K562 (cell line): Measurements from ENCODE around the gene TBXAS1. TPM values are rescaled to one million over a fixed set of nuclear protein-coding genes. Genes with fewer than 3 reads are reported as not detected.
"Not testable (repeated sequence)": the region's sequence is repeated elsewhere in the genome, so short reads cannot be mapped to it uniquely, and the experiment has no call there.

ENCODE experiments used
- ATAC-seq: fragments of 200-7000 bp; cut with Tn5 transposase; 3 replicates; pipeline ENCODE4 v1.9.1; 2020; ENCODE audit warnings: moderate library complexity
- BruUV-seq: library from RNA; stranded (reverse); fragments of 400-500 nt; replicated peaks from 2 replicates; lab custom pipeline; 2021; lab: Mats Ljungman, UMichigan
- CTCF ChIA-PET: fragments of 300-600 bp; formaldehyde crosslinking; extraction: SDS; loops from one replicate; lab custom pipeline; 2021; ENCODE audit warnings: low intra/inter-chr PET ratio; lab: Yijun Ruan, JAX
- POLR2A ChIA-PET: fragments of 300-600, 350-650 bp; sonication (Branson Sonifier 250); formaldehyde crosslinking; extraction: SDS; loops from one replicate; lab custom pipeline; 2021; ENCODE audit warnings: antibody characterized with exemption, inconsistent platforms; lab: Yijun Ruan, JAX
- DNase-seq, 4 experiments: peaks; one replicate each; pipeline versions ENCODE4 v3.0.0 to v3.0.0-alpha.2; 2011 to 2018; ENCODE audit warnings: low spot score in 3 of 4, mixed read lengths in 3 of 4; ENCODE audit errors: extremely low read depth in 1 of 4
- FAIRE-seq: peaks from 2 replicates; lab custom pipeline; 2011; peaks lifted over from hg19 to GRCh38; lab: Jason Lieb, UNC
- H2AFZ ChIP-seq: 2 replicates; pipeline ENCODE4 v1.6.0; 2011; ENCODE audit warnings: low read depth, low read length, control low read depth, inconsistent platforms
- H3K27ac ChIP-seq: fragments of 200-600 bp; 3 replicates; pipeline ENCODE4 v1.8.0; 2011; ENCODE audit warnings: low read depth, mild to moderate bottlenecking, control low read depth, inconsistent platforms, low read length, moderate library complexity, mixed read lengths; ENCODE audit errors: extremely low read depth
- H3K27me3 ChIP-seq, 2 experiments: fragments of 300-600 bp in 1 of 2; 2 replicates in 1 of 2; 3 replicates in 1 of 2; pipeline versions ENCODE4 v1.6.0 to v1.8.0; 2011; ENCODE audit warnings: inconsistent platforms in 2 of 2, low read length in 2 of 2, mild to moderate bottlenecking in 1 of 2, mixed read lengths in 1 of 2, moderate library complexity in 1 of 2; ENCODE audit not compliant: control insufficient read depth in 2 of 2, insufficient read depth in 2 of 2
- H3K36me3 ChIP-seq: fragments of 300-600 bp; 3 replicates; pipeline ENCODE4 v1.8.0; 2011; ENCODE audit warnings: mild to moderate bottlenecking, low read length, inconsistent platforms; ENCODE audit not compliant: control insufficient read depth, insufficient read depth
- H3K4me1 ChIP-seq, 2 experiments: fragments of 200-600 bp in 1 of 2; replicated peaks in 1 of 2; 2 replicates in 1 of 2; 3 replicates in 1 of 2; pipeline versions ENCODE4 v1.5.1 to v1.8.0; 2011; ENCODE audit warnings: inconsistent platforms in 2 of 2, low read length in 2 of 2, mild to moderate bottlenecking in 1 of 2, mixed read lengths in 1 of 2, moderate library complexity in 1 of 2; ENCODE audit not compliant: control insufficient read depth in 2 of 2, insufficient read depth in 2 of 2
- H3K4me2 ChIP-seq: 2 replicates; pipeline ENCODE4 v1.6.1; 2011; ENCODE audit warnings: low read length, control low read depth, inconsistent platforms, mixed read lengths; ENCODE audit not compliant: insufficient read depth
- H3K4me3 ChIP-seq: fragments of 200-600 bp; sonication (generic), shearing (Covaris generic); 2 replicates; pipeline ENCODE4 v1.5.1; 2016; ENCODE audit warnings: control low read depth, inconsistent platforms
- H3K79me2 ChIP-seq: fragments of 200-600 bp; 3 replicates; pipeline ENCODE4 v1.8.0; 2011; ENCODE audit warnings: low read length, inconsistent platforms; ENCODE audit not compliant: control insufficient read depth, insufficient read depth
- H3K9ac ChIP-seq, 2 experiments: 2 replicates each; pipeline versions ENCODE4 v1.6.0 to v1.6.1; 2011; ENCODE audit warnings: low read depth in 2 of 2, low read length in 2 of 2, control low read depth in 1 of 2, inconsistent platforms in 1 of 2, mild to moderate bottlenecking in 1 of 2, mixed read lengths in 1 of 2; ENCODE audit not compliant: insufficient read depth in 1 of 2
- H3K9me1 ChIP-seq: one replicate; pipeline ENCODE4 v1.6.0; 2011; ENCODE audit warnings: inconsistent platforms, mild to moderate bottlenecking, low read length, moderate library complexity; ENCODE audit not compliant: control insufficient read depth, insufficient read depth
- H3K9me3 ChIP-seq: replicated peaks from 2 replicates; pipeline ENCODE4 v1.5.1; 2011; ENCODE audit warnings: low read depth, low read length, inconsistent platforms; ENCODE audit not compliant: control insufficient read depth, insufficient read depth
- H4K20me1 ChIP-seq: replicated peaks from 2 replicates; pipeline ENCODE4 v1.6.1; 2011; ENCODE audit warnings: low read length, inconsistent platforms, mixed read lengths; ENCODE audit not compliant: control insufficient read depth, insufficient read depth
- FOXA3 ChIP-seq, 2 experiments: fragments of 450-650 bp in 1 of 2; sonication (generic) in 1 of 2; formaldehyde crosslinking; IDR thresholded peaks in 1 of 2; conservative IDR thresholded peaks in 1 of 2; 2 replicates each; pipeline versions ENCODE4 v1.4.0 to v1.8.0; 2020 to 2022; ENCODE audit warnings: mild to moderate bottlenecking in 2 of 2, missing genetic modification reagents in 1 of 2
- HDAC3 ChIP-seq: fragments of 450-650 bp; IDR thresholded peaks from 2 replicates; pipeline ENCODE4 v1.6.1; 2018; ENCODE audit warnings: borderline replicate concordance, mild to moderate bottlenecking, moderate library complexity; ENCODE audit not compliant: partially characterized antibody
- RBM15 ChIP-seq: fragments of 200-400 bp; formaldehyde crosslinking; IDR thresholded peaks from 2 replicates; pipeline ENCODE4 v1.6.1; 2018; ENCODE audit warnings: mild to moderate bottlenecking, low read length, moderate library complexity; ENCODE audit not compliant: insufficient read depth
- TEAD2 ChIP-seq: fragments of 450-650 bp; IDR thresholded peaks from 2 replicates; pipeline ENCODE4 v1.6.1; 2016; ENCODE audit warnings: missing genetic modification characterization, control low read depth, missing compliant biosample characterization
- ZNF146 ChIP-seq: IDR thresholded peaks from one replicate; pipeline ENCODE4 v1.6.1; 2018; ENCODE audit warnings: missing compliant biosample characterization; ENCODE audit not compliant: unreplicated experiment
- WGBS: fragments of 100-300 bp; shearing (Covaris generic); methylation state at CpG from one replicate; pipeline ENCODE4 v1.1.6; 2016; ENCODE audit warnings: low coverage, mixed read lengths; ENCODE audit not compliant: insufficient coverage; ENCODE audit errors: missing lambda C conversion rate; 5-methylcytosine and 5-hydroxymethylcytosine counted together
- in situ Hi-C: fragments of 300-500 bp; cut with MboI; formaldehyde crosslinking; loops from 4 replicates; pipeline ENCODE4 v1.15.0; 2018; ENCODE audit warnings: inconsistent platforms, mixed read lengths
- intact Hi-C: fragments of 100-400 bp; cut with micrococcal nuclease; formaldehyde crosslinking; loops from 2 replicates; pipeline ENCODE4 v1.14.2; 2022
- polyA plus RNA-seq, 8 experiments: library from polyadenylated mRNA; depleted of rRNA in 4 of 8; stranded (reverse) in 5 of 8; unstranded in 3 of 8; fragments of >200 nt; fragmentation: Nextera tagmentation in 2 of 8; fragmentation: Illumina TruSeq in 1 of 8; extraction: Ambion mirVana in 2 of 8; extraction: Trizol in 1 of 8; gene quantifications; 2 replicates each; pipeline versions ENCODE4 v1.2.1 to v1.2.3, GENCODE V29; 2011 to 2014; ENCODE audit warnings: inconsistent platforms in 1 of 8, missing spikeins in 1 of 8
- total RNA-seq, 7 experiments: library from RNA; depleted of rRNA in 6 of 7; stranded (reverse); fragments of >200 nt in 6 of 7; fragmentation: Illumina TruSeq in 2 of 7; extraction: Trizol in 2 of 7; gene quantifications; 2 replicates each; pipeline versions ENCODE4 v1.2.1 to v1.2.3, GENCODE V29; 2011 to 2021; ENCODE audit warnings: low replicate concordance in 1 of 7
- TF ChIP-seq, protein P1 (sequence below): sonication (generic); formaldehyde crosslinking; IDR thresholded peaks from 2 replicates; pipeline ENCODE4 v1.9.0; 2022; ENCODE audit warnings: mild to moderate bottlenecking, missing genetic modification reagents

Gene TBXAS1
- total and polyA plus RNA-seq, 9 of the 15 experiments (the other 6 are each of a cell fraction or from before 2014, with no cell fraction given): 1.1 to 8.3 (median 1.9) TPM

DNA sequence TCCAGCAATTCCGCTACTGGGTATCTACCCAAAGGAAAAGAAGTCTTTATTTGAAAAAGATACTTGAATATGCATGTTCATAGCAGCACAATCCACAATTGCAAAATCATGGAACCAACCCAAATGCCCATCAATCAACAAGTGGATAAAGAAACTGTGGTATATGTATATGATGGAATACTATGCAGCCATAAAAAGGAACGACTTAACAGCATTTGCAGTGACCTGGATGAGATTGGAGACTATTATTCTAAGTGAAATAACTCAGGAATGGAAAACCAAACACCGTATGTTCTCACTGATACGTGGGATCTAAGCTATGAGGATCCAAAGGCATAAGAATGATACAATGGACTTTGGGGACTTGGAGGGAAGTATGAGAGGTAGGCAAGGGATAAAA, 8.2 kb downstream of the TBXAS1 start:
- H3K79me2 ChIP-seq, CTCF ChIA-PET, BruUV-seq, DNase-seq, H3K36me3 ChIP-seq, H3K4me3 ChIP-seq, ATAC-seq, H3K27ac ChIP-seq, H3K9me3 ChIP-seq, FAIRE-seq, H2AFZ ChIP-seq, H4K20me1 ChIP-seq, H3K9me1 ChIP-seq, H3K4me1 ChIP-seq, H3K4me2 ChIP-seq, H3K9ac ChIP-seq, intact Hi-C loops, in situ Hi-C loops: not testable (repeated sequence)
- peak; percentile 85 for TF ChIP-seq ZNF146
- H3K27me3 ChIP-seq: peaks cover 0 to 15% of the 10 kb centered on the region in 2 experiments; a peak in 2 of 5 replicates
- WGBS: 17% methylated on average over 4 of the region's 4 CpGs
- POLR2A ChIA-PET: interaction anchor here (0.6 kb wide), 1 partner anchor 18 kb away, joined by 3 read pairs; no protein-coding TSS in a partner anchor

DNA sequence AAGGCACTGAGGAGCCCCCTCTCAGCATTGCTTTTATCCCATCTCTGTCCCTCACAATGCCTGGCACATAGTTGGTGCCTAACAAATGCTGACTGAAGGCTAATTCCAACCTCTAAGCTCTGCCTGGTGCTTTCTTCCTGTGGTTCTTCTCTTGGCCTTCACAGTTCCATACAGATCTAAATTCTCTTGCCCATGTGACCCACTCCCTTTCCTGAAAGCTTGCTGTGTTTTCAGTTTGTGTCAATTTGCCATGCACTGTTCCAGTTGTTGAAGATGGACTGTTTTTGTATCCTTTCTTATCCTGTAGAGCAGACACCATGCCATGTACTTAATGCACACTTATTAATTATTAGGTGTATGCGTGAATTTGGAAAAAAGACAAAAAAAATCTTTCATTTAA, 9.2 kb downstream of the TBXAS1 start:
- Histone ChIP-seq H3K4me1 (peaks cover 0 to 4% of the 10 kb centered on the region in 2 experiments; a peak in 1 of 5 replicates), H3K4me2 (no peak overlapping the region), H3K79me2 (no peaks in the 10 kb centered on the region), H3K27me3 (peaks cover 0 to 15% of the 10 kb centered on the region in 2 experiments; a peak in 2 of 5 replicates), H3K9ac (no peak overlapping the region), H3K36me3 (no peaks in the 10 kb centered on the region), H4K20me1 (no peaks in the 10 kb centered on the region), H3K9me1 (no peaks in the 10 kb centered on the region)
- no peak for FAIRE-seq
- CTCF ChIA-PET: no interaction called here
- WGBS: 28% methylated on average over 1 of the region's 1 CpG
- no peak for TF ChIP-seq HDAC3
- 0 out of 2 replicates have a peak, but pooled peaks have one; percentile 15 for TF ChIP-seq TEAD2
- no peak for TF ChIP-seq RBM15
- TF ChIP-seq, protein P1, sequence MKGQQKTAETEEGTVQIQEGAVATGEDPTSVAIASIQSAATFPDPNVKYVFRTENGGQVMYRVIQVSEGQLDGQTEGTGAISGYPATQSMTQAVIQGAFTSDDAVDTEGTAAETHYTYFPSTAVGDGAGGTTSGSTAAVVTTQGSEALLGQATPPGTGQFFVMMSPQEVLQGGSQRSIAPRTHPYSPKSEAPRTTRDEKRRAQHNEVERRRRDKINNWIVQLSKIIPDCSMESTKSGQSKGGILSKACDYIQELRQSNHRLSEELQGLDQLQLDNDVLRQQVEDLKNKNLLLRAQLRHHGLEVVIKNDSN: peak; percentile 36; the same call in 1 of the 2 replicates
- TF ChIP-seq FOXA3 (CRISPR knock-in tag; conservative IDR thresholded peaks at IDR 0.05 in 1 of 2, IDR thresholded peaks at IDR 0.05 in 1 of 2): 0 out of 4 replicates have a peak, but pooled peaks of 1 of the 2 experiments have one; percentile 21
- TF ChIP-seq, all 486 proteins: peak for 3
- ATAC-seq: peak; percentile 33
- intact Hi-C loops (no loop called here), in situ Hi-C loops (no loop called here)
- BruUV-seq: no TSS peak
- POLR2A ChIA-PET: interaction anchor here (0.7 kb wide), 1 partner anchor 16 kb away, joined by 3 read pairs; no protein-coding TSS in a partner anchor
- Histone ChIP-seq H2AFZ (no peak overlapping the region), H3K27ac (no peak overlapping the region), H3K4me3 (no peak overlapping the region), H3K9me3 (no peaks in the 10 kb centered on the region)
- DNase-seq: no peak
